Smooth muscle cell (in vitro differentiated cells): ENCODE data around the gene GRIK1. TPM values are rescaled to one million over a fixed set of nuclear protein-coding genes. Genes with fewer than 3 reads are reported as not detected.

ENCODE experiments used
- DNase-seq: peaks from one replicate; lab custom pipeline; 2025; ENCODE audit not compliant: unreplicated experiment; lab: John Stamatoyannopoulos, UW
- H2AFZ ChIP-seq: fragments of 200-600 bp; sonication (generic); 2 replicates; pipeline ENCODE4 v1.6.0; 2016; ENCODE audit warnings: antibody characterized with exemption, low read depth, mild to moderate bottlenecking
- H3F3A ChIP-seq: fragments of 200-600 bp; sonication (generic); 2 replicates; pipeline ENCODE4 v1.6.0; 2017; ENCODE audit warnings: antibody characterized with exemption, low read depth
- H3K27ac ChIP-seq: fragments of 200-600 bp; sonication (generic); 2 replicates; pipeline ENCODE4 v1.5.1; 2016; ENCODE audit warnings: low read depth, mild to moderate bottlenecking
- H3K27me3 ChIP-seq: fragments of 200-600 bp; sonication (generic); 2 replicates; pipeline ENCODE4 v1.6.1; 2016; ENCODE audit warnings: low read depth, mild to moderate bottlenecking
- H3K36me3 ChIP-seq: fragments of 200-600 bp; sonication (generic); 2 replicates; pipeline ENCODE4 v1.5.1; 2016; ENCODE audit warnings: low read depth
- H3K4me1 ChIP-seq: fragments of 200-600 bp; sonication (generic); 2 replicates; pipeline ENCODE4 v1.5.1; 2016; ENCODE audit warnings: low read depth
- H3K4me2 ChIP-seq: fragments of 200-600 bp; sonication (generic); 2 replicates; pipeline ENCODE4 v1.6.0; 2016; ENCODE audit warnings: mild to moderate bottlenecking
- H3K4me3 ChIP-seq: fragments of 200-600 bp; sonication (generic); 2 replicates; pipeline ENCODE4 v1.5.1; 2016; ENCODE audit warnings: mild to moderate bottlenecking
- H3K79me2 ChIP-seq: fragments of 200-600 bp; sonication (generic); 2 replicates; pipeline ENCODE4 v1.6.0; 2016; ENCODE audit warnings: low read depth, mild to moderate bottlenecking
- H3K9ac ChIP-seq: fragments of 200-600 bp; sonication (generic); 2 replicates; pipeline ENCODE4 v1.6.0; 2016; ENCODE audit warnings: low read depth
- H3K9me3 ChIP-seq: fragments of 200-600 bp; sonication (generic); replicated peaks from 2 replicates; pipeline ENCODE4 v1.5.1; 2016; ENCODE audit warnings: low read depth
- H4K20me1 ChIP-seq: fragments of 200-600 bp; sonication (generic); 2 replicates; pipeline ENCODE4 v1.6.0; 2016; ENCODE audit warnings: low read depth
- WGBS: methylation state at CpG from one replicate; pipeline ENCODE4 v1.1.7; 2016; ENCODE audit warnings: low lambda C conversion rate; 5-methylcytosine and 5-hydroxymethylcytosine counted together
- polyA plus RNA-seq: library from polyadenylated mRNA; unstranded; fragments of >200 nt; fragmentation: Nextera tagmentation; extraction: Ambion mirVana; gene quantifications from 2 replicates; pipeline ENCODE4 v1.2.1, GENCODE V29; 2016
- total RNA-seq: library from RNA; depleted of rRNA; stranded (reverse); fragments of >200 nt; gene quantifications from 2 replicates; pipeline ENCODE4 v1.2.3, GENCODE V29; 2014
- TF ChIP-seq, protein P1 (sequence below): fragments of 200-600 bp; sonication (generic); IDR thresholded peaks from 2 replicates; pipeline ENCODE4 v1.5.1; 2017; ENCODE audit warnings: borderline replicate concordance, mild to moderate bottlenecking, antibody characterized with exemption; ENCODE audit not compliant: insufficient read depth, poor library complexity, severe bottlenecking

Gene GRIK1
- total and polyA plus RNA-seq, 2 experiments from 2014 or later: 0.09 TPM; not detected in 1

DNA sequence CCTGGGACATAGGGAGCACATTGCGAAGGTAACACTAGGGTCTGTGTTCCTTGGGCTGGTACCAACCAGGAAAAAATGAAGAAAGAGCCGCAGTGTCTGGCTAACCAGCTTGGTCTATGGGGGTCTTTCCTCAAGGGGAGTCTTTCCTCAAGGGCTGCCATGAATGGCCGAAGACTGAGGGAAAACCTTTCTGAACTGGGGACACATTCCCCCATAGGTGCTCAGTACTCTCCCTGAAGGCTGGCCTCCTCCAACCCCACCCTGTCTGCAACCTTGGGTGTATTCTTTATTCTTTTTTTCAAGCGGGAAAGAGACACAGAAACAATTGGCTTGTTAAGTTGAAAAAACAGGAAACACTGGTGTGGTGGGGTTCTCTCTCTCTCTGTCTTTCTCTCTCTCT lies 440.6 kb downstream of the GRIK1 start:
- TF ChIP-seq, protein P1, sequence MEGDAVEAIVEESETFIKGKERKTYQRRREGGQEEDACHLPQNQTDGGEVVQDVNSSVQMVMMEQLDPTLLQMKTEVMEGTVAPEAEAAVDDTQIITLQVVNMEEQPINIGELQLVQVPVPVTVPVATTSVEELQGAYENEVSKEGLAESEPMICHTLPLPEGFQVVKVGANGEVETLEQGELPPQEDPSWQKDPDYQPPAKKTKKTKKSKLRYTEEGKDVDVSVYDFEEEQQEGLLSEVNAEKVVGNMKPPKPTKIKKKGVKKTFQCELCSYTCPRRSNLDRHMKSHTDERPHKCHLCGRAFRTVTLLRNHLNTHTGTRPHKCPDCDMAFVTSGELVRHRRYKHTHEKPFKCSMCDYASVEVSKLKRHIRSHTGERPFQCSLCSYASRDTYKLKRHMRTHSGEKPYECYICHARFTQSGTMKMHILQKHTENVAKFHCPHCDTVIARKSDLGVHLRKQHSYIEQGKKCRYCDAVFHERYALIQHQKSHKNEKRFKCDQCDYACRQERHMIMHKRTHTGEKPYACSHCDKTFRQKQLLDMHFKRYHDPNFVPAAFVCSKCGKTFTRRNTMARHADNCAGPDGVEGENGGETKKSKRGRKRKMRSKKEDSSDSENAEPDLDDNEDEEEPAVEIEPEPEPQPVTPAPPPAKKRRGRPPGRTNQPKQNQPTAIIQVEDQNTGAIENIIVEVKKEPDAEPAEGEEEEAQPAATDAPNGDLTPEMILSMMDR: no peak
- no peak overlapping the region for H3K9ac ChIP-seq
- 98% methylated on average over 4 of the region's 4 CpGs for WGBS

DNA sequence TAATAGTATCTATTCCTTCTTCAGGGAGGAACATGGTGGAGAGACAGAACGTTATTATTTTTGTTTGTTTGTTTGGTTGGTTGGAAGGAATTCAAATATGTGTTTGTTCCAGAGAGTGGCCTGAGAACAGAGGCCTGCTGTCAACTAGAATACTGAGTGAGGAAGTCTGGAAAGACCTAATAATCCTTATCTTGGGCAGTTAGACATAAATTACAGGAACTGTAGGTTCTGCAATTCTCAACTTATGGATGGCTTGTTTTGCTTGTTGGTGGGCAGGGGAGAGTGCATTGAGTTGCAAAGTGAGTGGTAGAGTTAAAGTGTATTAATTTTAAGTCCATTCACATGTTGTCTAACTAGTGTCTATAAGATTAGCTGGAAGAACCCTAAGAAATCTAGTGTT lies 443.5 kb downstream of the GRIK1 start:
- no peaks in the 10 kb centered on the region for H4K20me1 ChIP-seq
- DNase-seq: no peak
- no peaks in the 10 kb centered on the region for H3K36me3 ChIP-seq
- no peaks in the 10 kb centered on the region for H3K79me2 ChIP-seq
- no peak overlapping the region for H3K27ac ChIP-seq
- H3K4me1 ChIP-seq: no peaks in the 10 kb centered on the region
- H2AFZ ChIP-seq: no peak overlapping the region
- H3F3A ChIP-seq: no peaks in the 10 kb centered on the region
- no peak overlapping the region for H3K4me2 ChIP-seq
- no peak overlapping the region for H3K4me3 ChIP-seq
- TF ChIP-seq, protein P1: no peak
- no peaks in the 10 kb centered on the region for H3K9me3 ChIP-seq
- 44% methylated on average over 1 of the region's 1 CpG for WGBS
- no peaks in the 10 kb centered on the region for H3K27me3 ChIP-seq
- no peak overlapping the region for H3K9ac ChIP-seq

More for the DNA sequence above, 440.6 kb downstream of the GRIK1 start:
- Histone ChIP-seq H3K36me3 (no peaks in the 10 kb centered on the region), H4K20me1 (no peaks in the 10 kb centered on the region), H3K27ac (no peak overlapping the region), H3K4me1 (no peaks in the 10 kb centered on the region), H3F3A (no peaks in the 10 kb centered on the region), H3K27me3 (no peaks in the 10 kb centered on the region), H3K9me3 (no peaks in the 10 kb centered on the region), H3K4me2 (no peak overlapping the region), H3K79me2 (no peaks in the 10 kb centered on the region), H2AFZ (no peak overlapping the region), H3K4me3 (no peak overlapping the region)
- no peak for DNase-seq

DNA sequence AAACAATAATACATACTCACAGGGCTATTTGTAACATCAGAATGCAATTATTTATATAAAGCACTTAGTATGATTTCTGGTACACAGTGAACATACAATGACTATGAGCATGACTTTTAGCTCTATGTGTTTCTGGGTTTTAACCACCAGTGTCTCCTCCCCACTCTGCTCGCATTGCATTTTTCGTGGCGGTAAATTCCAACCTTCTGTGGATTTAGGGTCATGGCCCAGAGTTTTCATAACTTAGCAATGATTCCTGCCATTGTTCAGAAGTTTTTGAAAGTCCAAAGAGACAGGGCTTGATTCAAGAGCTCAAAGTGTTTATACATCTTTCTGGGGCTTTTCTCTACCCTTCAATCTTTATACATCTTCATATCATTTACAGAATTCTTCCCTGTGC lies 449.8 kb downstream of the GRIK1 start:
- Histone ChIP-seq H3K79me2 (no peaks in the 10 kb centered on the region), H3F3A (no peaks in the 10 kb centered on the region), H2AFZ (no peak overlapping the region), H3K27ac (no peak overlapping the region), H3K9ac (no peak overlapping the region), H3K9me3 (no peaks in the 10 kb centered on the region), H3K27me3 (no peaks in the 10 kb centered on the region), H3K4me2 (no peak overlapping the region), H4K20me1 (no peaks in the 10 kb centered on the region), H3K4me3 (no peak overlapping the region), H3K4me1 (no peaks in the 10 kb centered on the region), H3K36me3 (no peaks in the 10 kb centered on the region)
- no peak for DNase-seq
- WGBS: 95% methylated on average over 3 of the region's 3 CpGs
- TF ChIP-seq, protein P1: no peak

DNA sequence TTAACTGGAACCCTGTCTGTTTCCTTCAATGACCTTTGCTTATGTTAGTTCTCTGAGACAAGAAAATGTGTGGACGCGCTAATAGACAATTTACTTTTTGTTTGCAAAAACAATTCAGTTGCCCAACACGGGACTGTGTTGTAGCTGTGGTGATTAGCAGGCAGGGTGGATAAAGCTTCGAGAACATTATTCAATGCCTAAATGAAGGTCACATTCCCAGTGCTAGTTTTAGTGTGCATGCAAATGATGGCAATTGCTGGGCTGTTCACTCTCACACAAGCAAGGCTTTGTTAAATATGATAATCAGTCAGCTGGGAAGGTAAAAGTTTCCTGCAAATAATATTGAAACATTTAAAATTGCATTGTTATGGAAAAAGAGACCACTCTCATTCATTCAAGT lies 452.6 kb downstream of the GRIK1 start:
- no peak overlapping the region for H2AFZ ChIP-seq
- no peaks in the 10 kb centered on the region for H3K36me3 ChIP-seq
- H3F3A ChIP-seq: no peaks in the 10 kb centered on the region
- H3K4me3 ChIP-seq: no peak overlapping the region
- no peaks in the 10 kb centered on the region for H3K79me2 ChIP-seq
- H3K27me3 ChIP-seq: no peaks in the 10 kb centered on the region
- no peak overlapping the region for H3K9ac ChIP-seq
- no peaks in the 10 kb centered on the region for H4K20me1 ChIP-seq
- H3K4me1 ChIP-seq: no peaks in the 10 kb centered on the region
- DNase-seq: no peak
- 56% methylated on average over 4 of the region's 4 CpGs for WGBS
- no peaks in the 10 kb centered on the region for H3K9me3 ChIP-seq
- H3K27ac ChIP-seq: no peak overlapping the region
- TF ChIP-seq, protein P1: no peak
- no peak overlapping the region for H3K4me2 ChIP-seq
